Ascending aorta (tissue), 2 donors: ENCODE data around the gene RANBP3. TPM values are rescaled to one million over a fixed set of nuclear protein-coding genes. Genes with fewer than 3 reads are reported as not detected.

Source experiments
- DNase-seq, 2 donors: peaks; one replicate each; pipeline ENCODE4 v3.0.0-alpha.2; 2019; ENCODE audit warnings: low spot score in 2 of 2
- H3K27ac ChIP-seq, 2 donors: fragments of 200-600 bp; sonication (generic); one replicate each; pipeline ENCODE4 v1.5.1; 2016 to 2017; ENCODE audit warnings: mild to moderate bottlenecking in 1 of 2
- H3K27me3 ChIP-seq: fragments of 200-600 bp; sonication (generic); one replicate; pipeline ENCODE4 v1.5.1; 2017
- H3K36me3 ChIP-seq, 2 donors: fragments of 200-600 bp; sonication (generic); one replicate each; pipeline ENCODE4 v1.5.1; 2016
- H3K4me1 ChIP-seq, 2 donors: fragments of 200-600 bp; sonication (generic); one replicate each; pipeline ENCODE4 v1.5.1; 2016 to 2017; ENCODE audit warnings: mild to moderate bottlenecking in 1 of 2
- H3K4me3 ChIP-seq, 2 donors: fragments of 200-600 bp; sonication (generic); one replicate each; pipeline ENCODE4 v1.5.1; 2016 to 2017; ENCODE audit warnings: mild to moderate bottlenecking in 1 of 2
- H3K9me3 ChIP-seq, 2 donors: fragments of 200-600 bp; sonication (generic); one replicate each; pipeline ENCODE4 v1.5.1; 2016
- CTCF ChIP-seq, 3 experiments: fragments of 200-600 bp in 2 of 3; fragments of 450-650 bp in 1 of 3; sonication (generic) in 2 of 3; IDR thresholded peaks; one replicate each; pipeline ENCODE4 v1.5.1; 2016 to 2019; ENCODE audit warnings: antibody characterized with exemption in 3 of 3, mild to moderate bottlenecking in 1 of 3, moderate library complexity in 1 of 3
- intact Hi-C: fragments of 100-400 bp; cut with DNase I; formaldehyde crosslinking; loops from one replicate; pipeline ENCODE4 v1.15.1; 2023
- total RNA-seq: library from RNA; depleted of rRNA; stranded (reverse); fragments of >200 nt; gene quantifications from one replicate; pipeline ENCODE4 v1.1.0, GENCODE V29; 2016

Gene RANBP3
- total RNA-seq, 1 donor from 2014 or later: 48.0 TPM

- Histone ChIP-seq H3K4me1 (peaks cover 0 to 4% of the 10 kb centered on the region in 2 donors), H3K27ac (no peak overlapping the region), H3K4me3 (no peak overlapping the region), H3K9me3 (no peaks in the 10 kb centered on the region), H3K36me3 (peaks cover 64 to 80% of the 10 kb centered on the region in 2 donors), H3K27me3 (no peaks in the 10 kb centered on the region)
- no peak for DNase-seq
- intact Hi-C loops: no loop called here
- no peak for TF ChIP-seq CTCF (IDR thresholded peaks at IDR 0.05)
Observed at GRCh38 chr19:5917431-5918107, 60.4 kb downstream of the RANBP3 start.

DNA sequence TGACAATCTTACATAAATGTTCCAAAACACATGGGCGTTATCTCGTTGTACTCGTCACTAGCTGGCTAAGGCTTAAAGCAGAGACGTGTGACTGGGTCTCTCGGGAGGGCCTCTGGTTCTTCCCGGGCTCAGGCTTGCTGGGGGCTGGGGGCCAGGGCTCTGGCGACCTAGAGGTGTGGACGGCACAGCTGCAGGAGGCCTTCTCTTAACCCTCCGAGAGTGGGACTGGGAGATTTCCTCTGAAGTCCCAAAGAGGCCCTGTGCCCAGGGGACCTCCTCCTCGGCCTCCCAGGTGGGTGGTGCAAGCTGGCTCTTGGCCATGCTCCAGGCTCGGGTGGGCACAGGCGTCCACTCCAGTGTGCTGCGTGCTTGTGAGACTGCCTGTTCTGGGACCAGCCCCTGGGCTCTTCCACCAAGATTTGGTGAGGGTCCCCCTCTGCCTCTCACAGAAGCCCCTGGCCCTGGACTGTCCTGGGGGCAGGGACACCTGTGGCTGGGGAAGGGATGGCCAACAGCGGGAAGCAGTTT is 61.7 kb downstream of the RANBP3 start:
- DNase-seq: no peak
- Histone ChIP-seq H3K4me1 (peaks cover 0 to 4% of the 10 kb centered on the region in 2 donors), H3K4me3 (no peak overlapping the region), H3K27me3 (no peaks in the 10 kb centered on the region), H3K36me3 (peaks cover 51 to 70% of the 10 kb centered on the region in 2 donors), H3K9me3 (no peaks in the 10 kb centered on the region), H3K27ac (peak overlapping the region; percentile 6 to 8)
- intact Hi-C loops: no loop called here
- no peak for TF ChIP-seq CTCF (IDR thresholded peaks at IDR 0.05)

GRCh38 chr19:5915782-5916165 is 62.2 kb downstream of the RANBP3 start:
- no peaks in the 10 kb centered on the region for H3K27me3 ChIP-seq
- H3K4me1 ChIP-seq: peaks cover 0 to 4% of the 10 kb centered on the region in 2 donors
- H3K27ac ChIP-seq: no peak overlapping the region
- intact Hi-C loops: no loop called here
- no peak for DNase-seq
- no peak for TF ChIP-seq CTCF (IDR thresholded peaks at IDR 0.05)
- H3K9me3 ChIP-seq: no peaks in the 10 kb centered on the region
- no peak overlapping the region for H3K4me3 ChIP-seq
- H3K36me3 ChIP-seq: peaks cover 49 to 65% of the 10 kb centered on the region in 2 donors

DNA sequence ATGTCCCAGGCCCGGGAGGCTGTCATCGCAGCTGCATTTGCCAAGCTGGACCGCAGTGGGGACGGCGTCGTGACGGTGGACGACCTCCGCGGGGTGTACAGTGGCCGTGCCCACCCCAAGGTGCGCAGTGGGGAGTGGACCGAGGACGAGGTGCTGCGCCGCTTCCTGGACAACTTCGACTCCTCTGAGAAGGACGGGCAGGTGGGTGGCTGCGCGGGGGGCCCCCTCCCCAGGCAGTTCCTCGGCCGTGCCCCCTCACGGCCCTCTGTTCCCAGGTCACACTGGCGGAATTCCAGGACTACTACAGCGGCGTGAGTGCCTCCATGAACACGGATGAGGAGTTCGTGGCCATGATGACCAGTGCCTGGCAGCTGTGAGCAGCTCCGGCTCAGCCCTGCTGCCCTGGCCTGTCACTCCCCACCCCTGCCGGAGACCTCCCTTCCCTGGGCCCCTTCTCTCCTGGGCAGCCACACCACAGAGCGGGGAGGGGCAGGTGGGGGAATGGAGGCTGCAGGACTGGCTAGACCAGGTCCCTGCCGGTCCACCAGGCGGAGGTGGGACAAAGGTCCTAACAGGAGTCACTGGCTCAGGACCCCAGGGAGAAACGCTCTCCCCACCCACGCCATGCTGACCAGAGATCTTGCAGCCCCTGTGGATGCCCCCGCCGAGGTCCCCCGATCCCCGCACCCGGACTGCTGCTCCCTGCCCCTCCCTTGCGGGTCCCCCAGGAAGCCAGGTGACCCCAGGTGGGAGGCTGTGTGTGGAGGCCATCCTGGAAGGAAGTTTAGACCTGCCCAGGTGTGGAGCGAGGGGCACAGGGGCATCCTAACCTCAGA is 62.8 kb downstream of the RANBP3 start:
- Histone ChIP-seq H3K36me3 (peaks cover 48 to 59% of the 10 kb centered on the region in 2 donors), H3K27ac (no peak overlapping the region), H3K27me3 (no peaks in the 10 kb centered on the region), H3K4me3 (no peak overlapping the region), H3K4me1 (peaks cover 0 to 4% of the 10 kb centered on the region in 2 donors), H3K9me3 (no peaks in the 10 kb centered on the region)
- no peak for TF ChIP-seq CTCF (IDR thresholded peaks at IDR 0.05)
- DNase-seq: no peak
- intact Hi-C loops: no loop called here

GRCh38 chr19:5914358-5914774 is 63.6 kb downstream of the RANBP3 start:
- no peaks in the 10 kb centered on the region for H3K27me3 ChIP-seq
- peaks cover 0 to 4% of the 10 kb centered on the region in 2 donors for H3K4me1 ChIP-seq
- H3K27ac ChIP-seq: peak overlapping the region in 1 of 2 donors; percentile 39
- DNase-seq: no peak
- intact Hi-C loops: no loop called here
- H3K4me3 ChIP-seq: no peak overlapping the region
- peaks cover 48 to 51% of the 10 kb centered on the region in 2 donors for H3K36me3 ChIP-seq
- no peak for TF ChIP-seq CTCF (IDR thresholded peaks at IDR 0.05)
- no peaks in the 10 kb centered on the region for H3K9me3 ChIP-seq
